GM10266 (cell line): ENCODE measurements around the gene LTBR.

ENCODE experiments used
- DNase-seq: peaks from one replicate; pipeline ENCODE4 v3.0.0; 2012; ENCODE audit errors: extremely low spot score
- TF ChIP-seq, protein P1 (sequence below): IDR thresholded peaks from 2 replicates; pipeline ENCODE4 v1.5.1; 2012; ENCODE audit warnings: mild to moderate bottlenecking, low read depth; ENCODE audit not compliant: control insufficient read depth, insufficient read depth; ENCODE audit errors: missing control alignments

LTBR gene

DNA sequence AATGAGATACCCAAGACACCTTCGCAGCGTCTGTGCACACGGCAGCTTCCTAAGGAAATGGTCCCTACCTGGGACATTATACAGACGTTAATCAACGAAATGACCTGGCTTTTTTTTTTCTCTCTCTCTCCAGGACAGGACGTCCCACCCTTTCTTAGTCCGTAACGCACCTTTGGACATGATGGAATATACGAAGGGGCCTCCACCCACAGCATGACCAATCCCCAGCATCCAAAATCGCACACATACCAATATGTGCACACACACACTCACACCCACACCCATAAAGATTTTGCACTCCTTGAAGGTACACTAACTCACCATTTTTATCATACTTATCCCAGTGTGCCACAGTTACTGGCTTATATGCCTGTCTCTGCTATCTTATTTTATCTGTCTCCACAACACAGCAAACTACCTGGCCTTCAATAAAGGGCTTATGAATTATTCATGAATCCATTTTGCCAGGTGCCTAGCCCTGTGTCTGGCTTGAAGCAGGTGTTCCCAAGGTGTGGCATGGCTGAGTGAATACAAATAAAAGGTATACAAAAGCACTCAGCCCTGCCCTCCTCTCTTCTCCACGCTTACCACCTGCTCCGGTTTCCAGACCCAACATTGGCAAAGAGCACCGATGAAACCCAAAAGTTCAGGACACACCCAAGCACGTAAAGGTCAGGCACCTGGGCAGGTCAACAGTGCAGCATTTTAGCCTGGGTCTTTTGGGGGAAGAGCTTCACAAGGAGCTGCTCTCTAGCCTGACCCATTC lies 10.8 kb upstream of the LTBR start:
- DNase-seq: no peak
- TF ChIP-seq, protein P1, sequence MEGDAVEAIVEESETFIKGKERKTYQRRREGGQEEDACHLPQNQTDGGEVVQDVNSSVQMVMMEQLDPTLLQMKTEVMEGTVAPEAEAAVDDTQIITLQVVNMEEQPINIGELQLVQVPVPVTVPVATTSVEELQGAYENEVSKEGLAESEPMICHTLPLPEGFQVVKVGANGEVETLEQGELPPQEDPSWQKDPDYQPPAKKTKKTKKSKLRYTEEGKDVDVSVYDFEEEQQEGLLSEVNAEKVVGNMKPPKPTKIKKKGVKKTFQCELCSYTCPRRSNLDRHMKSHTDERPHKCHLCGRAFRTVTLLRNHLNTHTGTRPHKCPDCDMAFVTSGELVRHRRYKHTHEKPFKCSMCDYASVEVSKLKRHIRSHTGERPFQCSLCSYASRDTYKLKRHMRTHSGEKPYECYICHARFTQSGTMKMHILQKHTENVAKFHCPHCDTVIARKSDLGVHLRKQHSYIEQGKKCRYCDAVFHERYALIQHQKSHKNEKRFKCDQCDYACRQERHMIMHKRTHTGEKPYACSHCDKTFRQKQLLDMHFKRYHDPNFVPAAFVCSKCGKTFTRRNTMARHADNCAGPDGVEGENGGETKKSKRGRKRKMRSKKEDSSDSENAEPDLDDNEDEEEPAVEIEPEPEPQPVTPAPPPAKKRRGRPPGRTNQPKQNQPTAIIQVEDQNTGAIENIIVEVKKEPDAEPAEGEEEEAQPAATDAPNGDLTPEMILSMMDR: no peak

DNA sequence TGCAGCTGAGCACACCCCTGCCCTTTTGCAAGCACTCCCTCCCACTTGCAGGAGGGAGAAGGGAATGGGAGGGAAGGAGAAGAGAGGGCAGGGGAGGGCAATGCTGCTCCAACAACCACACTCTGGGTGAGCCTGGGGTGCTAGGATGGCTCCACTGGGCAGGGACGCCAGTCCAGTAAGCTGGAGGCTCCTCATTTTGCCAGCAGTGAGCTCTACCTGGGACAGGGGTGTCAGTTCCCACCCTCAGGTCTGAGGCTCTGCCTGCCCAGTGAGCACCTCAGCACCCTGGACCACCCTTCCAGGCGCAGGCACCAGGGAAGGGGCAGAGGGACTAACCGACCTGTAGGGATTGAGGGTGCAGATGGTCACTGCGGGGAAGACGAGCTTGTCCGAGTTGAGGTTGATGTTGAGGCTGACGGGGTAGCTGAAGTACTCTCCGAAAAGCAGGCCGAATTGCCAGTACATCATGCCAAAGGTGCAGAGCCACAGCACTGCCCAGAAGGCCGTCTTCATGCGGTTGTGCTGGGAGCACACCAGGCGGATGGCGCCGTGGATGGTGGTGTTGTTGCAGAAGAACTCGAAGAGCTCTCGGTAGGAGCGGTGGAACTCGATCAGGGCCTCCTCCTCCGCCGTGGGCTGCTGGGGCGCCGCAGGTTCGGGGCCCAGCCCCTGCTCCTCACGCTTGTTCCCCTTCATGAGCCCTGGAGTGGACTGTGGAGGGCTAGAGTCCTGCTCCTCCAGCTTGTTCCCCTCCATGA lies 9.8 kb upstream of the LTBR start:
- DNase-seq: no peak
- TF ChIP-seq, protein P1: no peak

DNA sequence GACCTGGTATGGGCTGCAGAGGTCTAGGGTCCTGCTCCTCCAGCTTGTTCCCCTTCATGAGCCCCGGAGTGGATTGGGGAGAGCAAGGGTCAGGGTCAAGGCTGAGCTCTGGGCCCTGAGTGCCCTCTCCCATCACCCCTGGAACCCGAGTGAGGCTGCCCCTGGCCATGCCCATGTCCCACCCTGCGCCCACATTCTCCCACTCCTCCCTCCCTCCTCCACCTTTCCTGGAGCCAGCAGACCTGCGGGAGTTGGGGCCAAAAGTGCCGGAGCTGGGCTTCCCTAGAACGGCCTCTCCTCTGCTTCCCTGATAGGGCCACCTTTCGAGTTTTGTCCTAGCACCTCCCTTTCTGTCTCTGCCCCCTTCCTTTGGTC lies 9.2 kb upstream of the LTBR start:
- no peak for DNase-seq
- TF ChIP-seq, protein P1: no peak

DNA sequence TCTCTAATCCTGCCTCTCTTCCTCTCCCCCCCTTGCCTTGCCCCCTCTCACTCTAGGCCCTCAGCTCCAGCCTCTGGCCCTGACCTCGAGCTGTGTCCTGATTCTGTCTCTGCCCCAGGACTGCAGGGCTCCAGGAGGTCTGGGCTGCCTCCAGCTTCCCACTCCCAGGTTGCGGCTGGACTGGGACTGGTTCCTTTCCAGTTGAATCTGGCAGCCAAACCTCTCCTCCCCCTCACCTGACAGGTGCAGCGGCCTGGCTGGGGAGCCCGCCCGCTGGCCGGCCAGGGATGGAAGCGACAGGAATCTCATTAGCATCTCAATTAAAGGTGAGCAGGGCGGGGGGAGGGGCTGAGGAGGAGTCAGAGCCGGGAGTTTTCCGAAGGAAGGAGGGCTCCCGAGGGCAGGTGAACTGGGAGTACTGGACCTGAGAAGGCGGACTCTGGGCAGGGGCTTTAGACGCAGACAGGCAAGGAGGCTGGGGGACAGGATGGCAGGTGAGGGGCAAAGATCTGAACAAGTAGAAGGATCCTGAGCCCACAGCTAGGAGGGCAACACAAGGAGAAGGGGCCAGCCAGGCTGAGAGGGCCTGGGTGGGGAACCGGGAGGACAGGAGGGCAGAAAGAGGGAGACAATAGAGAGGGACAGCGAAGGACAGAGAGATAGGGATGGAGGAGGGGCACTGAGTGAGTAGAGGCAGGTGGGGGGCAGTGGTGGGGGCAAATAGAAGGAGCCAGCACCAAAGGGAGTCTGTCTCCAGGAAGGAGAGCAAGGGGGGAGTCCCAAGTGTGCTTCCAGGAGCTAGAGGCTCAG lies 8.5 kb upstream of the LTBR start, which contains the start of gene SCNN1A:
SCNN1A (minus strand) TSS at position 295 of the 810 bp plus-strand sequence. CDS start 780 bp downstream, outside the sequence.
- DNase-seq: no peak
- TF ChIP-seq, protein P1: no peak

DNA sequence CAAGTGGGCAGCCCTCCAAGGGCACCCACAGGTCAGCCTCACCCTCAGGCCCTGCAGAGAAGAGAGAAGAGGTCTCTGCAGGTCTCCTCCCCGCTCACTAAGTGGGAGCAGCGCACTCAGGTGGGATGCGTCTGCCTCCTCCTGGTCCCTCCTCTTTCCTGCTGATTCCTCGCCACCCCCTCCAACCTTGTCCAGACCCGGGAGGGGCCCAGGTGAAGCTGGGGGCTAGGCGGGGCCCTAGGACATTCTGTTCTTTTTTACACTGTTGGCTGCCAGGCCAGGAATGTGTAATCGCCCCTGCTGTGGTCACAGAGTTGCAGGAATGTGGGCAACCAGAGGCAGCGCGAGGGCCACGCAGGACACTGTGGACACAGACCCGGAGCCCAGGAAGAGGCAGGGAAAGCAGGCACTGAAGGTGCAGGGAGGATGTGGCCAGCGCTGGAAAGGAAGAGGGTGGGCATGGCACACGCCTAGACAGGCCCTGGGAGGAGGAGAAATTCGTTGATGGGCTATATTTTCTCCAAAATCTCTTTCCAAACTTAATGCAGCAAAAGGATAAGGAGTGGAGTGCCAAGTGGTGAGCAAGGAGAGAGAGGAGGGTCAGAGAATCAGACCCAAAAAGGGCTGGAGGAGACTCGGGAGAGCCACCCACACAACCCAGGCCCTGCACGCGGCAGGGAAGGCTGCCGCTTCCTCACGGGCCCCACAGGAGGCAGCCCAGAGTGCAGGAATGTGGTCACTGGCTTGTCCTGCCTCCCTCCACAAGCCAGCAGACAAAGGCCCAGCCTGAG lies 7.7 kb upstream of the LTBR start:
- DNase-seq: no peak

More for the DNA sequence above, 7.7 kb upstream of the LTBR start:
- TF ChIP-seq, protein P1: no peak
